Measurements from ENCODE around the gene RPH3AL. TPM values are rescaled to one million over a fixed set of nuclear protein-coding genes. Genes with fewer than 3 reads are reported as not detected.
"Not testable (repeated sequence)": the region's sequence is repeated elsewhere in the genome, so short reads cannot be mapped to it uniquely, and the experiment has no call there.

The RPH3AL gene
- total RNA-seq, 1 experiment from 2014 or later: 2.8 TPM

DNA sequence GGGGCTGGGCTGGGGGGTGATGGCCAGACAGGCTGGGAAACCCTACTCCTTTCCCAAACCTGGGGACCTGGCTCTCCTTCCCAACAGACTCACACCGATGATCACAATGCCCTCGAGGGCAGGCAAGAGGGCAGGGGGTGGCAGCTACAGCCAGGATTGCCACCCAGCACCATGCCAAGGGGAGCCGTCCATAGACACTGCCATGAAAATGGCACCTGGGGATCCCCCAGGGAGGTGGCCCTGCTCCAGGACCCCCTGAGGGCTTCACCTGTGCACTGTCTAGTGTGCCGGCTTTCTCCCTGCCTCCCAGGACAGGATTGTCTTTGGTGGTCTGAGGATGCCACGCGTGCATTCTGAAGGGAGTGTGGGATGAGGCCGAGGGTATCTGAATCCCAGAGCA lies 24.6 kb downstream of the RPH3AL start:
- H3K36me3 ChIP-seq (replicated peaks; ENCODE audit: control insufficient read depth, insufficient read depth, low read length): no peaks in the 10 kb centered on the region
- H3K4me3 ChIP-seq (ENCODE audit: insufficient read depth, low read depth, low read length): no peak overlapping the region
- H3K27me3 ChIP-seq (ENCODE audit: control insufficient read depth, insufficient read depth, low read length): no peaks in the 10 kb centered on the region
- no peak for DNase-seq

DNA sequence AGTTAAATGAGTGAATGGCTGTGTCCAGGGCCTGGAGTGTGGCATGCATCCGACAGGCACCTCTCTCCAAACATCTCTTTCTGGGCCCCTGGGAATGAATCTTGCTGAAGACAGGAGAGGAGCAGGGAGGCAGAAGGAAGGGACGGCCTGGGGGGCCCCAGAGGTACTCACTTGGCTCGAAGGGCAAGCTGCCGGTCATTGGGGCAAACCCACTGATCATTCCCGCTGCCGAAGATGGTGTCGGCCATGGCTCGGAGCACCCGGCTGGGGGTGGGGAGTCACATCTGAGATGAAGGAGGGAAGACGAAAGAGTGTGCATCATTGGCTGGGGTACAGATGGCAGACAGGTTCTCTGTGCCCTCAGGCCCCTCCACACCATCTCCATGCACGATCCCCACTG lies 25.3 kb downstream of the RPH3AL start:
- Histone ChIP-seq H3K36me3 (replicated peaks; ENCODE audit: control insufficient read depth, insufficient read depth, low read length) (no peaks in the 10 kb centered on the region), H3K27me3 (ENCODE audit: control insufficient read depth, insufficient read depth, low read length) (peaks cover 2% of the 10 kb centered on the region; the same call in 1 of the 2 replicates), H3K4me3 (ENCODE audit: insufficient read depth, low read depth, low read length) (no peak overlapping the region)
- no peak for DNase-seq

DNA sequence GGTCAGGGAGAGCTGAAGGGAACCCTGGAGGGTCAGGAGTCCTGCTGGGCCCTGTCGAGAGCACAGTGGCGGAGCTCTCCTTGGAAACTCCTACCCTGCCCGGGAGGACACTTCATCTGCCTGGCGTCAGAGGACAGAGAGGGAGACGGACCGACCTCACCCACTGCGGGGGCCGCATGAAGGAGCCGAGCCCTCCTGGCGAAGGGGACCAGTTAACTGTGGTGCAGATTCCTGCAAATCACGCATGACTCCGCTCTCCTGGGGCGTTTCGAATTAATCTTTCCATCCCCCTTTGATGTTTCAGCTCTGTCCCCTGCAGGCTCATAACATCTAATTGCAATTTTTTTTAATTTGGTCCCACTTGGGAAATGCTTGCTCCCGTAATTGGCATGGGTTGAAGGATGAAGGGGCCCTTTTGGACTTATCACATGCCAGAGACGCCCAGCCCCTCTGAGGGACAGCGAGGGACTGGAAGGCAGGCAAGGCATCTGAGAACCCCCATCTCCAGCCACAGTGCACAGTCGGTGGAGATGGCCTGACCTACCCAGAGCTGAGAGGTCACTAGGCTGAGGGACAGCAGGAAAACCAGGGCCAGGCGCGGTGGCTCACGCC lies 26.5 kb downstream of the RPH3AL start:
- Histone ChIP-seq H3K27me3 (ENCODE audit: control insufficient read depth, insufficient read depth, low read length) (peaks cover 14% of the 10 kb centered on the region), H3K4me3 (ENCODE audit: insufficient read depth, low read depth, low read length) (no peak overlapping the region), H3K36me3 (replicated peaks; ENCODE audit: control insufficient read depth, insufficient read depth, low read length) (no peaks in the 10 kb centered on the region)
- peak; percentile 57 for DNase-seq

DNA sequence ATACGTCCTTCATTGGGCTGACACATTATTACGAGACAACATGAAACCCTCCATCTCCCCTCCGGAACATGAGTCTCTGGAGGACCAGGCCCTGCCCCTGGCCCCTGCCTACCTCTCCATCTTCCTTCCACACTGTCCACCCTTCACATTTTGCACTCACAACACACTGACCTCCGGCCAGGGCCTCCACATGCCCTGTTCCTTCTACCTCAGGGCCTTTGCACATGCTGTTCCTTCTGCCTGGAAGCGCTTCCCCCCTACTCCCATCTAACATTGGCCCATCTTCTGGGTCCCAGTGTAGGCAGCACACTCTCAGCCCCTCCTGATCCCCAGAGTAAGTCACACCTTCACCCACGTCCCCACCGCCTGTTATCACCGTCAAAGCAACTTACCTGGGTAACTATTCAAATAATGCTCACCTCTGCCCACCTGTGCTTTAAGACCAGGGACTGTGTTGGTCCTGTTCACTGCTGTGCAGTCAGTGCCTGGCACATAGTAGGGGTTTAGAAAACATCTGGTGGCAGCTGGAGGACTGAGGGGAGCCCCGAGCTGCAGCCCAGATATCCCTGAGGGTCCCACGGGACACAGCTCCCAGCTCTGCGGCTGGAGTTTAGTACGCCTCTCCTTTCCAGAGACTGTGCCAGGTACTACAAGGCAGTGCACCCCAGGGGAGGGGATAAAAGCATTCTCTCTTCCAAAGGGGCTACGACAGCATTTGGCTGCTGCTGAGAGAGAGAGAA lies 27.2 kb downstream of the RPH3AL start:
- no peak for DNase-seq
- Histone ChIP-seq H3K36me3 (replicated peaks; ENCODE audit: control insufficient read depth, insufficient read depth, low read length) (no peaks in the 10 kb centered on the region), H3K27me3 (ENCODE audit: control insufficient read depth, insufficient read depth, low read length) (peaks cover 19% of the 10 kb centered on the region), H3K4me3 (ENCODE audit: insufficient read depth, low read depth, low read length) (no peak overlapping the region)

DNA sequence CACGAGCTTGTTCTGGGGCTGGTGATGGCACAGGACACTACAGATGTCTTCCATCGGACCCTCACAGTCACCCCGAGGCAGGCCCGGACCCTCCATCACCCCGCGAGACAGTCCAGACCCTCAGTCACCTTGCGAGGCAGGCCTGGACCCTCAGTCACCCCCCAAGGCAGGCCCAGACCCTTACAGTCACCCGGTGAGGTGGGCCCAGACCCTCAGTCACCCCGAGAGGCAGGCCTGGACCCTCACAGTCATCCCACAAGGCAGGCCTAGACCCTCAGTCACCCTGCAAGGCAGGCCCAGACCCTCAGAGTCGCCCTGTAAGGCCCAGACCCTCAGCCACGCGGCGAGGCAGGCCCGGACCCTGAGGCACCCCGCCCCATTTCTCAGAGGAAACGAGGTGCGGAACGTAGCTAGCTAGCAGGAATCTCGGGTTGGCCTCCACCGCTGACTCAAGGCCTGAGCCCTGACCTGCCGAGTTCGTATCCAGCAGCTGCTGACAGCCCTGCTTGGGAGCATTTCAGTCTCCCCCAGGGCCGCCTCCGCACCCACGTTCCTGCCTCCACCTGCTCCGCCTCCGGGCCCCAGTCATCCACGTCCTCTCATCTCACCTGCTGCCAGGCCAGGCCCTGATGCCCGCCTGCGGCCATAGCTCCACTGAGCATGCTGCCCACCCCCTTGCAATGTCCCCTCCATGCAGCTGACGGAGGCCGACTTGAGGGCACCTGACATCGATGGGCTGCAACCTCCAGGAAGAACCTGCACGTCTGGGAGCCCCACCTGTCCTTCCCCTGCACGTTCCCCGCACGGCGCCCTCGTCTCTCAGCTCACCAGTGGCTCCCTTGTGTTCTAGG lies 28.7 kb downstream of the RPH3AL start:
- Histone ChIP-seq H3K4me3 (ENCODE audit: insufficient read depth, low read depth, low read length) (no peak overlapping the region), H3K36me3 (replicated peaks; ENCODE audit: control insufficient read depth, insufficient read depth, low read length) (no peaks in the 10 kb centered on the region), H3K27me3 (ENCODE audit: control insufficient read depth, insufficient read depth, low read length) (peaks cover 20% of the 10 kb centered on the region)
- peak; percentile 56 for DNase-seq

DNA sequence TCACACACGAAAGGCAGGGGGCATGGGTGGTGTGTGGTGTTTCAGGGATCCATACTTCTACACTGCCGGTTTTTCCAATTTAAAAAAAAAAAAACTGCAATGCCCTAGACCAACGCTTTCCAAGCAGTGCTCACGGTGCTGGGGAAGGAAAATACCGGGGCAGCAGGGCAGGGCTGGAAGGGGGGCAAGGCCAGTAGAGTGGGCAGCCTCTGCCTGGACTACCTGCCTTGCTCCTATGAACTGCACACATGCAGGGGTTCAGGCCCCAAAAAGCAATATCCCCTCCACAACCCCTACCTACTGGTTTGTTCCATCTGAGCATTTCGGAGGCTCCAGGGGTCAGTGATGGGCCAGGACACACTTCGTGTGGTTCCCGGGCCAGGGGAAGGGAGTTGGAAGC lies 29.4 kb downstream of the RPH3AL start:
- no peak overlapping the region for H3K4me3 ChIP-seq (ENCODE audit: insufficient read depth, low read depth, low read length)
- no peaks in the 10 kb centered on the region for H3K36me3 ChIP-seq (replicated peaks; ENCODE audit: control insufficient read depth, insufficient read depth, low read length)
- peaks cover 20% of the 10 kb centered on the region for H3K27me3 ChIP-seq (ENCODE audit: control insufficient read depth, insufficient read depth, low read length)
- no peak for DNase-seq

DNA sequence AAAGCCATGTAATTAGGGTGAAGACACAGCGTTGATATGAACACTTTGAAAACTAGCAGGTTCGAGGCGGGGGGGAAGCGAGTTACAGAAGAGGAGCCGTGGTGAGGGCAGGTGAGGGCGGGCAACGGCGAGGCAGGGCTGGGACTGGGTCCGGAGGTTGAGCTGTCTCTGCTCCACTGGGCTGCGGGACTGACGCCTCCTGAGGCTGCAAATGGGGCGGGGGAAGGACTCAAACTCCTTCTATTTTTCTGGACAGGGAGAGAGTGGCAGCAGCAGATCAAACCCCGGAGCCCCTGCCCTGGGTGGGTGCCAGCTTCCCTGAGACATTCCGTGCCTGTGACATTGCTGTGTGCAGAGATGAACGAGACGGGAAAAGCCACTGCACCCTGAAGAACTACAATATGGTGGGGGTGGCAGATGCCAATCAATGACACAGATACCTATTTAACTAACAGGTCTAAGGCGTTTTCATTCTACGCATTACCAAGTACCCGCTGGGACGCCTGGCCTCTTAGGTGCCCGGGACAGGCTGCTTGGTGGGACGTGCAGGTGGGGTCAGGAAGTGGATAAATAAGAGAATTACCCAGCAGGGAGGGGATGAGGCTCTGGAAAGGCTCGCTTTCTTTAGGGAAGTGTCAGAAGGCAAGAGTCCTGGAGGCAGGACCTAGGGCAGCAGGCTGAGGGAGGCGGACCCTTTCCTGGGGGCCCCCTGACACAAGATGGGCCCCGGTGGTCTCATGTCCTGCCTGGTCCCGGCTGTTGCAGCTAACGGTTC lies 30.4 kb downstream of the RPH3AL start:
- Histone ChIP-seq H3K36me3 (replicated peaks; ENCODE audit: control insufficient read depth, insufficient read depth, low read length) (no peaks in the 10 kb centered on the region), H3K4me3 (ENCODE audit: insufficient read depth, low read depth, low read length) (no peak overlapping the region)
- peak; percentile 77 for DNase-seq

DNA sequence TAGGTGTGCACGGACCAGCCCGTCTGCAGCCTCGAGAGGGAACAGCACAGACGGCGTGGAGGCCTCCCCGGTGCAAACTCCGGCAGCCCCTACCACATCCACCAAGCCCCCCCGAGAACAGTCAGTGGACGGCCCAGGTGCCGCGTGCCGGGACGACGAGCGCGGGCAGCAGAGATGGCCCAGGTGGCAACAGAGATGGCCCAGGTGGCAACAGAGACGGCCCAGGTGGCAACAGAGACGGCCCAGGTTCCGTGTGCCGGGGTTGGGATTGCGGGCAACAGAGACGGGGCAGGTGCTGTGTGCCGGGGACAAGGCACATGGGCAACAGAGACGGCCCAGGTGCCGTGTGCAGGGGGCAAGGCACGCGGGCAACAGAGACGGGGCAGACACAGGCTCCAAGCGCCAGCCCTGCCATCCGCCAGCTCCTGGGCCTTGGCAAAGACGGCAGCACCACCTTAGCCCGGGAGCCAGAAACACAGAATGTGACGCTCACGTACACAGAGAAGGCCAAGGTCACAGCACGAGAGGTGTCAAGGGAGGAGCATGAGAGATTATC lies 31.1 kb downstream of the RPH3AL start:
- H3K36me3 ChIP-seq (replicated peaks; ENCODE audit: control insufficient read depth, insufficient read depth, low read length): no peaks in the 10 kb centered on the region
- no peak overlapping the region for H3K4me3 ChIP-seq (ENCODE audit: insufficient read depth, low read depth, low read length)
- peak; percentile 59 for DNase-seq
- peaks cover 20% of the 10 kb centered on the region for H3K27me3 ChIP-seq (ENCODE audit: control insufficient read depth, insufficient read depth, low read length)

More for the DNA sequence above, 30.4 kb downstream of the RPH3AL start:
- H3K27me3 ChIP-seq (ENCODE audit: control insufficient read depth, insufficient read depth, low read length): peaks cover 20% of the 10 kb centered on the region

DNA sequence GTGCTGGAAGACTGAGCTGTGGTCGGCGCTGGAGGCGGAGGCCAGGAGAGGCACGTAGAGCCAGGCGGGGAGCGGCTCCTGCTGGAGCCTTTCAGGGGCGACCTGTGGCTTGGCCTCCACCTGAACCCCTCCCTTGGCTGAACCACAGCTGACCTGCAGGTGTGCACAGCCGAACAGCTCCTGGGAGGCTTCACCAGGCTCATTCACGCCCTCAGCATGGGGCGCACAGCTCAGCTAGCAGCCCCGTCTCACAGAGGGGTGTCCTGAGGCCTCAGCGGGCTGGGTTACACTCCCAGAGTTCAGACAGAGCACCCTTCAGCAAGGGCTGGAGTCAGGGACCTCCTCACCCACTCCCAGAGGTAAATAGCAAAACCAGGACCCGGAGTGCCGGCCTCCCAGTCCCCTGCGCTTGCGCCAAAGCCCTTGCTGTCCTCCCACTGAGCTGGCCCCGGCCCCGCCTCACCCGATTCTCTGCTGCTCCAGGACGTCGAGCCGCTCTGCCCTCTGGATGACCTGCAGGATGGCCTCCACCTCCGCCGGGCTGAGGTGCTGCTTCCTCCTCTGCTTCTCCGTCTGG lies 31.7 kb downstream of the RPH3AL start:
- Histone ChIP-seq H3K4me3 (ENCODE audit: insufficient read depth, low read depth, low read length) (no peak overlapping the region; the same call in 1 of the 2 replicates), H3K36me3 (replicated peaks; ENCODE audit: control insufficient read depth, insufficient read depth, low read length) (no peaks in the 10 kb centered on the region), H3K27me3 (ENCODE audit: control insufficient read depth, insufficient read depth, low read length) (peaks cover 20% of the 10 kb centered on the region)
- peak; percentile 93 for DNase-seq

DNA sequence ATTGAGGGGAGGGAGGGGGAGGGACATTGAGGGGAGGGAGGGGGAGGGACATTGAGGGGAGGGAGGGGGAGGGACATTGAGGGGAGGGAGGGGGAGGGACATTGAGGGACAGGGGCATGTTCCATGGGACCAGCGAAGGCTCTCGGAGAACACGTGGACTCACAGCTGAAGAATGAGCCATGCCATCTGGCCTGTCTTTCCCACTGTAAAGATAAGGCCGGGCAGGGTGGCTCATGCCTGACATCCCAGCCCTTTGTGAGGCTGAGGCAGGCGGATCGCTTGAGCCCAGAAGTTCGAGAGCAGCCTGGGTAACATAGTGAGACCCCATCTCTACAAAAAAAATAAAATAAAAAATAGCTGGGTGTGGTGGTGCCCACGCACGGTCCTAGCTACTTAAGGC lies 32.5 kb downstream of the RPH3AL start:
- Histone ChIP-seq H3K36me3 (replicated peaks; ENCODE audit: control insufficient read depth, insufficient read depth, low read length) (no peaks in the 10 kb centered on the region), H3K27me3 (ENCODE audit: control insufficient read depth, insufficient read depth, low read length) (peaks cover 20% of the 10 kb centered on the region), H3K4me3 (ENCODE audit: insufficient read depth, low read depth, low read length) (no peak overlapping the region)
- DNase-seq: no peak

DNA sequence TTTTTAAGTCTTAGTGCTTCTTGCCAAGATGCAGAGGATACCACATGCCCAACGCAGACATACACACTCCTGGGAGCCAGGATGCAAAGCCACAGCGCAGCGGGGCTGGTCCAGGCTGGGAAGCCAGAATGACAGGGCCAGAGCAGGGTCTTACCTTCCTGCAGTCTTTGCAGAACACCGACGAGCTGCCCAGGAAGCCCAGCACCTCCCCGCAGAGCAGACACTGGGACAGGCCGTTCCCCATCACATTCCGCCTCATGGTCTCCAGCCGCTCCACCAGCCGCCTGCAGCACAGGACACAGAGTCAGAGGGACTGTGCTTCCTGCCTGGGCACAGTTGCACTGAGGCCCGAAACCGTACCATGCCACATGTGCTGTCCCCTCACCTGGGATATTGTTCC lies 33.3 kb downstream of the RPH3AL start:
- Histone ChIP-seq H3K27me3 (ENCODE audit: control insufficient read depth, insufficient read depth, low read length) (peaks cover 20% of the 10 kb centered on the region), H3K36me3 (replicated peaks; ENCODE audit: control insufficient read depth, insufficient read depth, low read length) (no peaks in the 10 kb centered on the region), H3K4me3 (ENCODE audit: insufficient read depth, low read depth, low read length) (no peak overlapping the region)
- DNase-seq: no peak

DNA sequence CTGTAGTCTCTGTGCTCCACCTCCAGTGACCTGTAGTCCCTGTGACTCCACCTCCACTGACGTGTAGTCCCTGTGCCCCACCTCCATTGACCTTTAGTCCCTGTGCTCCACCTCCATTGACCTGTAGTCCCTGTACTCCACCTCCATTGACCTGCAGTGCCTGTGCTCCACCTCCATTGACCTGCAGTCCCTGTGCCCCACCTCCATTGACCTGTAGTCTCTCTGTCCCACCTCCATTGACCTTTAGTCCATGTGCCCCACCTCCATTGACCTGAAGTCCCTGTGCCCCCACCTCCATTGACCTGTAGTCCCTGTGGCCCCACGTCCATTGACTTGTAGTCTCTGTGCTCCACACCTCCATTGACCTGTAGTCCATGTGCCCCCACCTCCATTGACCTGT lies 35.5 kb downstream of the RPH3AL start:
- not testable (repeated sequence) for H3K36me3 ChIP-seq (replicated peaks; ENCODE audit: control insufficient read depth, insufficient read depth, low read length); DNase-seq; H3K4me3 ChIP-seq (ENCODE audit: insufficient read depth, low read depth, low read length)
- peaks cover 16% of the 10 kb centered on the region for H3K27me3 ChIP-seq (ENCODE audit: control insufficient read depth, insufficient read depth, low read length)

DNA sequence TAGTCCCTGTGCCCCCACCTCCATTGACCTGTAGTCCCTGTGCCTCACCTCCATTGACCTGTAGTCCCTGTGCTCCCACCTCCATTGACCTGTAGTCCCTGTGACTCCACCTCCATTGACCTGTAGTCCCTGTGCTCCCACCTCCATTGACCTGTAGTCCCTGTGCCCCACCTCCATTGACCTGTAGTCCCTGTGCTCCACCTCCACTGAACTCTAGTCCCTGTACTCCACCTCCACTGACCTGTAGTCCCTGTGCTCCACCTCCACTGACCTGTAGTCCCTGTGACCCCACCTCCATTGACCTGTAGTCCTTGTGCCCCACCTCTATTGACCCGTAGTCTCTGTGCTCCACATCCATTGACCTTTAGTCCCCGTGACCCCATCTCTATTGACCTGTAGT lies 37.2 kb downstream of the RPH3AL start:
- not testable (repeated sequence) for H3K36me3 ChIP-seq (replicated peaks; ENCODE audit: control insufficient read depth, insufficient read depth, low read length); H3K4me3 ChIP-seq (ENCODE audit: insufficient read depth, low read depth, low read length); DNase-seq; H3K27me3 ChIP-seq (ENCODE audit: control insufficient read depth, insufficient read depth, low read length)

DNA sequence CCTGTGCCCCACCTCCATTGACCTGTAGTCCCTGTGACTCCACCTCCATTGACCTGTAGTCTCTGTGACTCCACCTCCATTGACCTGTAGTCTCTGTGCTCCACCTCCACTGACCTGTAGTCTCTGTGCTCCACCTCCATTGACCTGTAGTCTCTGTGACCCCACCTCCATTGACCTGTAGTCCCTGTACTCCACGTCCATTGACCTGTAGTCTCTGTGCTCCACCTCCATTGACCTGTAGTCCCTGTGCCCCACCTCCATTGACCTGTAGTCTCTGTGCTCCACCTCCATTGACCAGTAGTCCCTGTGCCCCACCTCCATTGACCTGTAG lies 38.0 kb downstream of the RPH3AL start:
- DNase-seq: not testable (repeated sequence)

More for the DNA sequence above, 38.0 kb downstream of the RPH3AL start:
- H3K27me3 ChIP-seq (ENCODE audit: control insufficient read depth, insufficient read depth, low read length); H3K36me3 ChIP-seq (replicated peaks; ENCODE audit: control insufficient read depth, insufficient read depth, low read length); H3K4me3 ChIP-seq (ENCODE audit: insufficient read depth, low read depth, low read length): not testable (repeated sequence)

Data from H7 (cell line).